Dedifferentiated amniotic fluid mesenchymal stem cell (primary cell): ENCODE data around the gene PKD1.
"Not testable (repeated sequence)": the region's sequence is repeated elsewhere in the genome, so short reads cannot be mapped to it uniquely, and the experiment has no call there.

Source experiments
- DNase-seq: peaks from one replicate; pipeline ENCODE4 v3.0.0-alpha.2; 2016; ENCODE audit errors: extremely low spot score

Gene PKD1

DNA sequence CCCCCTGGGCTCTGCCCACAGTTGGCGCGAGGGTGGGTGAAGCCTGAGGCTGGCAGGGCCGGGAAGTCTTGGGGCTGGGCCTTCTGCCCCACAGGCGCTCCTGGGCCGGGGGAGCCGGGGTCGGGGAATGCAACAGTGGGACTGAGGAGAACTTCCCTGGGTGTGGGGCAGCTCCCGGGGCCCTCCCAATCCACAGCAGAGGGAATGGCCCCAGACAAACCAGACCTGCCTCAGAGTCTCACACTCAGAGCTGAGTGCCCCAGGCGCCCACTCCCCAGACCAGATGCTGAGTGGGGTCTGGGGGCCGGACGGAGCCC is 11.4 kb downstream of the PKD1 start:
- DNase-seq, result not testable (repeated sequence)

DNA sequence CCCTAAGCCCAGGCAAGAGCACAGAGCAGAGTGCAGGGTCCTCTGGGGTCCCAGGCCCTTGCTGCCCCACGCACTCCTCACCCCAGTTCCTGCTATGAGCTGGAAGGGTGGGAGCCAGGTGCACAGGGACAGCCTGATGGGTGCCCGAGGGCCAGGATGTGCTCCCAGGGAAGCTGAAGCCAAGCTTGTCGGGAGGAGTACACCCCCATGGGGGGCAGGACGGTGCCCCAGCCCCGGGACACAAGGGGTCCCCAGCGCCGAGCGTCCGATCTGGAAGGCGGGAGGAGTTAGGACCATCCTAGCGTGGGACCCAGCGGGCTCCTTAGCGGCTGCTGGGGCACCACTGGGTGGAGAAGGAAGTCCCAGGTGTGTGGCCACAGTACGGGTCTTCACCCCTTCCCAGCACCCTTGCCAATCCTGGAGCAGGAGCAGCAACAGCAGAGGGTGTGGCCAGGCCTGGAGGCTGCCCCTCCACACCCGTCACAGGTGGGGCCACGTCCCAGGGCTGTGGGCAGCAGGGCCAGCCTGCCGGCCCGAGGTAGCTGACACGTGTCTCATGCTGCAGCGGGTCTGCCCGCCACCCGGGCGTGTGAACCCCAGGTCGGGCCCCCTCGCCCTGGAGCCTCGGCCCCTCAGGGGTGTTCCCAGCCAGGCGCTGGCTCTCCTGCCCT is 11.9 kb downstream of the PKD1 start:
- not testable (repeated sequence) for DNase-seq

DNA sequence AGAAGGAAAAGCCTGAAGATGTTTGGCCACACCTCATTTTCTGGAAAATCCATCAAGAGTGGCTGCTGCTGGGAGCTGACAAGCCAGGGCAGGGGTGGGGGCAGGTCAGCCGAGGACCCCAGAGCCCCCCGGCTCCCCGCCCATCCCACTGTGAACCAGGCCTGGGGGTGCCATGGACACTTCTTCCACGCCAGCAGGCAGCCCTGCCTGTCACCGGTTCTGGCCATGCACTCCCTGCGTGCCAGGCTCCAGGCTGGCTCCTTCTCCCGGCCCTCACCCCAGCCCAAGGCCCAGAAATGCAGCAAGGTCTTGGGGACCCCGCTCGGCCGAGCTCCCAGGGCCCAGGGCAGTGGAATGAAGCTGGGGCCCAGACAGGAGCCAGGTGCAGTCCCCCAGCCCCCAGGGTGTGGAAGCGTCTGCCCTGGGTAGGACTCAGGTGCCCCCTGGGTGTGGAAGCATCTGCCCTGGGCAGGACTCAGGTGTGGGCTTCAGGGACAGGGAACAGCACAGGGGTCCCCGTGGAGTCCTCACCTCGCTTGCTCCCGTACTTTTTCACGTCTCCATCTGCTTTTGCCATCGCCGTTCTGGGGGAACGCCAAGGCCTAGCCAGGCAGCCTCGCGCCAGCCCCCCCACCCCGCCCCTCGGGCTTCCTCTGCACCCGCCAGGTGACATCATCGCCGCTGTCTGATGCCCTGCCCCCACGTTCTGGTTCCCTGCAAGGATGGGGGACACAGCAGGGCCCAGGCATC is 12.6 kb downstream of the PKD1 start:
- not testable (repeated sequence) for DNase-seq

DNA sequence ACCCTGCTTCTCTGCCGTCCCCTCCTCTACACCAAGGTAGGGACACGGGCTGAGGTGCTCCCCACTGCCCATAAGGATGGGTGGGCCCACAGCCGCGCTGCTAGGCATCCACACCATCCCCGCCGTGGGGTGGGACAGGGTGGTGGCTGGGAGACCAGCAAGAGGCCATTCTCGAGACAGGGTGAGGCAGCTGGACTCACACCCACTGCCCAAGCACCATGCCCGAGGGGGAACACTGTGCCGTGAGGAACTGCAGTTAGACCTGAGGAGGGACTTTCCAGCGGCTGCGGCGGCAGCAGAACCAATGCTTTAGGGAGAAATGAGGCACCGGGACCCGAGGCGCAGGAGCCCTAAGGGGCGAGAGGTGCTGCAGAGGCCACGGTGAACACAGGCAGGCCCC is 13.3 kb downstream of the PKD1 start:
- DNase-seq, result no peak

DNA sequence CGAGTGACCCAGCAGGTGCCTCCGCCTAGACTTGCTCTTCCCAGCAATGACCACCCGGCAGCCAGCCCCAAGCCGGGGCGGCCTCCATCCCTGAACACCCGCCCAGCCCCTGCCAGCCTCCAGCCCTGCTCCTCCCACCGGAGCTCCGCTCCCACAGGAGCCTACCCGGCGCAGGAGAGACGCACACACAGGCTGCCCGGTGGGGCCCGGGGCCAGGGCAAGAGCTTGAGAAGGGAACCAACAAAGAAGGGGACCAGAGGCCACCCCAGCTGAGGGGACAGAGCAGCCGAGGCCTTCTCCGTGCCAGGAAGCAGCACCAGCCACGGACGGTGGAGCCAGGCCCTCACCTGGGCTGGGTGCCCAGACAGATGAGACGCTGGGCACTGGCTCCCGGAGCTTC is 13.8 kb downstream of the PKD1 start:
- DNase-seq, result no peak

DNA sequence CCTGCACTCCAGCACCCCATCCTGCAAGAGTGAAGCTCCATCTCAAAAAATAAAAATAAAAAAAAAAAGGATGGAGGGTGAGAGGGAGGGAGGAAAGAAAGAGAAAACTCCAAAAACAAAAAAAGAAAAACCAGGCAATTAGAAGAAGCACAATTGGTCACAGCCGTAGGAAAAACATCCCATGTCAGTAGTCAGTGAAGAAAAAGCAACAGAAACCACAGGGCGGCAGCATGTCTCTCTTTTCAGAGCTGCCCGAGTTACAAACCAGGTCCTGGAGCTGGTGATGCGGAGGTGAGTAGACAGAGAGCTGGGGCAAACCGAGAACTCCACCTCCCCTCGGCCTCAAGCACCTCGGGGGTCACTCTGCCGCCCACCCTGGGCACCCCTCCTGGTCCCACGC is 14.4 kb downstream of the PKD1 start:
- not testable (repeated sequence) for DNase-seq

DNA sequence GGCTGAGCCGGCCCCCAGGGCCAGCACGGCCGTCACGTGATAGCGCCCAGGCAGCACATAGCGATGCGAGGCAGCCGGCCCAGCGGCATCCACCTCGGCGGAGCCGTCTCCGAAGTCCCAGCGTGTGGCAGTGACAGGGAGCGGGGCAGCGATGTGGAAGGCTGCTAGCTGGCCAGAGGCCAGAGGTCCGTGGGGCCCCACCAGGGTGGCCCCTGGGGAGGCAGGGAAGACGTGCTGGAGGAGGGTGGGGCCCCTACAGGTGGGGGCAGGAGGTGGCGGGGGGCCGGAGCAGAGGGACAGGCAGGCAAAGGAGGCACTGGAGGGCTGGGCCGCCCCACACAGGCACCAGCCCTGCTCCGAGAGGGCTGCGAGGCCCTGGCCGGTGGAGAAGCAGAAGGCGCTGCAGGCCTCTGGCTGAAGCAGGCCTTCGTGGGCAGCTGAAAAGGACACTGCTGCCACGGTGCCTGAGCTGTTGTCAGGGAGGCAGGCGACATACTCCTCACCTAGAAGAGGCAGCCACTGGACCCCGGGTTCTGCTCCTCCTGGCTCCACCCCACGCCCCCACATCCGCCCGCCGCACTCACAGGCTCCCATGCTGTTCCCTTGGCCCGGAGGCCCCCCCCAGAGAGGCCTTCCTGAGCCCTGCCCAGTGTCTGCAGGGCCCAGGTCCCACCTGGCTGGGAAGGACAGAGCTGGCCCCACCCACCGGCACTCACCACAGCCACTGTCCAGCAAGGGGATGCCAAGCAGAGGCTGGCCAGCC is 17.6 kb downstream of the PKD1 start:
- not testable (repeated sequence) for DNase-seq

DNA sequence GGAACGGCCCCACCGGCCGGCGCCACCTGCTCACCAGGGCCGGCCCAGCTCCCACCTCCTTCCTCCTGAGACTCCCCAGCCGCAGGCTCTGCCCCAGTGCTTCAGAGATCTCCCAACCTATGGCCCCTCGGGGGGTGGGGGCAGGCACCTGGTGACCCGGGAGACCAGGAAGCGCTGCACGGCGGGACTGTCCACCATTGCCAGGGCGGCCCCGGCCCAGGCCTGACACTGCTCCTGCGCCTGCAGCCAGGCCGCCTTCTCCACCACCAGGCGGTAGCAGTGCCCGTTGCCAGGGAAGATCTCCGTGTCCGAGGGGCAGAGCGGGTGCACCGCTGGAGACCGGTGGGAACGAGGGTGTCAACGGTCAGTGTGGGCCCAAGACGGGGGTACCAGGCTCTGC is 18.4 kb downstream of the PKD1 start:
- DNase-seq, result not testable (repeated sequence)

DNA sequence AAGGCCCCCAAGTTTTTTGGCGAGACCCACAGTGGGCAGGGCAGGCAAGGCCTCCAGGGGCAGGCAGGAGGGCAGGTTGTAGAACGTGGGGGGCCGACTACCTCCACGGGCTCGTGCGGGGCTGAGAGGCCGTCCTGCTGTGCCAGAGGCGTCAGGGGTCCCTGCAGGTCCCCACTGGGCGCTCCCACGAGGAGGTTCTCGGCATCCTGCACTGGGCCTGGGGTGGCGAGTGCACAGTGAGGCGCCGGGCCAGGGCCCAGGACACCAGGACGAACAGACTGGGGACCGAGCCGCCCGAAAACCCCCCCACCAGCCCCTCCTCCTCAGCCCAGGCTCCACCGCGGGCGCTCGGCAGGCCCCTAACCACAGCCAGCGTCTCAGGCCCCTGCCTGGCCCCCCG is 19.3 kb downstream of the PKD1 start:
- not testable (repeated sequence) for DNase-seq

DNA sequence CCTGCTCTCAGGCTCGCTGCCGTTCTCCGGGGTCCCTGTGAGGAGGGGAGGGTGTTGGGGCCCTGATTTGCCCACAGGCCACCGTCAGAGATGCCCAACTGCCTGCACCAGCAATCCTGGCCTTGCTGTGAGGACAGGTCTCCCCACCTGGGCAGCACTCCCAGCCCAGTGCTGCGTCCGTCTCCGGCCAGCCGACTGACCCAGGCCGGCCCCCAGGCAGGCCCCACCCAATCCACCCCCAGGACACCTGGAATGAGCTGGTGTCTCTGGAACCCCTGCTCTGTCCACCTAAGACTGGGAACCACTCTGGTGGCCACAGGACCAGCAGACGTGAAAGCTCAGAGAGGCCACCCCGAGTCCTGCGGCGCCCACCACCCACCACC is 20.1 kb downstream of the PKD1 start:
- no peak for DNase-seq

DNA sequence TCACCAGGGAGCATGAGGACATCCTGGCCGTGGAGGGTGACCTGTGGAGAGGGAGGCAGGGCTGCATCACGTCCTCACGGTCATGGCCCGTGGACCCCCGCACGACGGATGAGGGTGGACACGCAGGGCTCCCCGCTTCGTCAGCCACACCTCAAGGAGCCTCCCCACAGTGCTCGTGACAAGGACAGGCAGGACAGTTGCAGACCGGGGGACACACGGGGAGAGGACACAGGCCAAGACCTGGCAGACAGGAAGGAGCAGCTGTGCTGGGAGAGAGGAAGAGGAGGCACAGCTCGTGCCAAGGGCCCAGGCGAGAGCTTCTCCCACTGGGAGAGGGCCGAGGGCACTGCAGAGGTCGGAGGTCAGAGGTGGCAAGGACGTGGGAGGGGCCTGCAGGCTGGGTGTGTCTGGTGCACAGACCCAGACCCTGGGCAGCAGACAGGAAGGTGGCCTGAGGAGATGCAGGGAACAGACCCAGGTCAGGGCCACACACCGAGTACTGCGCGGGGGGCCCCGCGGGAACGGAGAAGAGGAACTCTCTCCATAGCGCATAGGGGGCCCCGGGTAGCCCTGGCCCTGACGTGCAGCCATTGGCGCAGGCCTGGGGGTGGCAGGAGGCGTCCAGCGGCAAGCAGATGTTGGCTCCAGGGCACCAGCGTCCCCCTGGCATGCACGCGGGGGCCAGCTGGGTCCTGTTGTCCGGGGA is 20.7 kb downstream of the PKD1 start:
- not testable (repeated sequence) for DNase-seq

DNA sequence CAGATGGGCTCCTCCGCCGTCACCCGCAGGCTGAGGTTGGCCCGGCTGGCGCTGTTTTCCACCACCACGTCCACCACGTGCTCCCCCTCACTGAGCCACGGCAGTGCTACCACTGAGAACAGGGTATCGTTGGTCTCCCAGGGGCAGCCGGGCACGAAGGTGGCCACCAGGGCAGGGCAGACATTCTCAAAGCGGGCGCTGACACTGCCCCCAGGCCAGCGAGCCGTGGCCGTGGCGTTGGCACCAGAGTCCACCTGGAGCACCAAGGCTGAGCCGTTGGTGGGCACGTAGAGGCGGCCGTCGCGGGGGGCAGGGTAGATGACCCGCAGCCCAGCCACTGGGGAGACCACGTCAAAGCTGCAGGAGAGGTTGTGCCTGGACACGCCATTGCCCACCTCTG is 21.5 kb downstream of the PKD1 start:
- DNase-seq, result not testable (repeated sequence)

DNA sequence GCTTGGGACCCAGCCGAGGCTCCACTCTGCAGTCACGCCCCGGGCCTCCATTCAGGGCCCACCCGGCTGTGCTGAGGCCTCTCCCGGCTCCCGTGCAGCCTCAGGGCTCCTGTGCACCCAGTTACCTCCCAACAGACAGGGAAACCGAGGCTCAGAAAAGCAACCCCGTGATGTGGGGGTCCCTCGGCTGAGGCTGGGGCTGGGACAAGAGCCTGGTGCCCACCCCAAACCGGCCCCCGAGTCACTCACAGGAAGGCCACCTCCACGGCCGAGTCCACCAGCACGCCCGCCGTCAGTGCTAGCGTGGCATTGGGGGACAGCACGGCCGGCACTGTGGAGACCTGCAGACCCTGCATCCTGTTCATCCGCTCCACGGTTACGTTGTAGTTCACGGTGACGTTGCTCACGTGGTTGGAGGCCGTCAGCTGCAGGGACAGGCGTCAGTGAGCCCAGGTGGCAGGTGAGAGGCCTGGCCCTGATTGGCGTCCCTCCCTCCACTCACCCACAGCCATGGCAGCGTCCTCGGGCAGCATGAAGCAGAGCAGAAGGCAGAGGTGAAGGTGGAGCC is 23.1 kb downstream of the PKD1 start:
- not testable (repeated sequence) for DNase-seq

DNA sequence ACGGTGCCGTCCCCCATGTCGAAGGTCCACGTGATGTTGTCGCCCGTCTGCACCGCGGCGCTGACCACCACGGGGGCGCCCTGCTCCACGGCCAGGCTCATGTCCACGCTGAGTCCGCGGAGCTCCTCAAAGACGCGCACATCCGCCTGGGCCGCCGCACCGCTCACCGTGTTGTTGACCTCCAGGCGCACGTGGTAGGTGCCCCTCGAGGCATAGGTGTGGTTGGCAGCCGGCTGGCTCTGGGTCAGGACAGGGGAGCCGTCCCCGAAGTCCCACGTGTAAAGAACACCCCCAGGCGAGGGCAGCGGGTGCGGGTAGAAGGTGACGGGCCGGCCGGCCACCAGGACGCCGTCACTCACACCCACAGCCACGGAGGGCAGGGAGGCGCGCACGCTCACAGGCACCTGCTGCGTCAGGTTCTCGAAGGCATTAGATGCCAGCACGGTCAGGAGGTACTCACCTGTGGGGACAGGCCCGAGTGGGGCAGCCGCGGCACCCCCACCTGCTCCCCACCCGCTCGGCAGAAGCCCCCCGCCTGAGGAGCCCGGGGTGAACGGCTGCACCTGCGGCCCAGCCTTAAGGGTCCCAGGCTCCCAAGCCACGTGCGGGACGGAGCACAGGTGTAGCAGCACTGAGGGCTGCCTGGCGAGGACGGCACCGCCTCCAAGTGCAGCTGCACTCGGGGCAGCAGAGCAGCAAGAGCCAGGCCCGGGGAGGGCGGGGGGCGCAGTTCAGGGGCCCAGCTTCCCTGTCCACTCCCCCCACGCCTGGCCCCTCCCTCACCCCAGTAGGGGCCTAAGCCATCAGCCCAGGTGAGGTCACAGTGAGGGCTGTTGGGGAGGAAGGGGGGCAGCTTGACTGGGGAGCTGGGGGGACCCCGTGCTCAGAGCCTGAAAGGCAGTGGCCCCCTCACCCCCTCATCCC is 24.0 kb downstream of the PKD1 start:
- DNase-seq, result not testable (repeated sequence)

DNA sequence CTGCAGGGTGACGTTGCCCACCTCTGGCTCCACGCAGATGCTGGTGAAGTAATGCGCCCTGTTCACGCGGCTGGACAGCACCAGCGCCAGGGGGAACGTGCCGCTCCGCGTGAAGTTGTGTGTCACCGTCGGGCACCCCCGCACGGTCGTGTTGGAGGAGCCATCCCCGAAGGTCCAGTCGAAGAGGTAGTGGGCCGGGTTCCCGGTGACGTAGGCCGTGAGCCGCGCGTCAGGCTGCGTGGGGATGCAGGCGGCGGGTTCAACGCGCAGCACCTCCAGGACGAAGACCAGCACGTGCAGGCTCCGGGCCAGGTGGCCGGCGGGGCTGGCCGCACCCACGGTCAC is 24.7 kb downstream of the PKD1 start:
- DNase-seq, result not testable (repeated sequence)

DNA sequence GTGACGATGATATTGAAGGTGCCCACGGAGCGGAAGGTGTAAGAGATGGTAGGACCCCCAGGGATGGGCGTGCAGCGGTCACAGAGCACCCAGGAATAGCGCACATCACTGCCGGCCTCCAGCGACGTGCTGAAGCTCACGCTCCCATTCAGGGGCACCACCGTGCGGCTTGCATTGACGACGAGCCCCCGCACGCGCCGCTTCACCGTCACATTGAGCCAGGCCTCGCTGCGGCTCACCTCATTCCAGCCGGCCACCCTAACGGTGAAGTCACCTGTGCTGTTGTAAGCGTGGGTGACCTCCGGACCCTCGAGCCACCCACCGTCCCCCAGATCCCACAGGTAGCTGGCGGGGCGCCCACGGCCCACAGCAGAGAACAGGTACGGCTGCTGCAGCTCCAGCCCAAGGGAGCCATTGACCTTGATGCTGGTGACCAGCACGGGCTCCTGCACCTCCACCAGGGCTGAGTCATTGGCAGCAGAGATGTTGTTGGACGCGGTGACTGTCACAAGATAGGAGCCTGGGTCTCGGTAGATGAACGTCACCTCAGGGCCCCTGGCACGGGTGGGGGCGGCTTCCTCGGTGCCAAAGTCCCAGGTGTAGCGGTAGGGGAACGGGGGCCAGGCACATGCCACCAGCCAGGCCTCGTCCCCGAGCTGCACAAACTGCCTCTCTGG is 25.2 kb downstream of the PKD1 start:
- not testable (repeated sequence) for DNase-seq

DNA sequence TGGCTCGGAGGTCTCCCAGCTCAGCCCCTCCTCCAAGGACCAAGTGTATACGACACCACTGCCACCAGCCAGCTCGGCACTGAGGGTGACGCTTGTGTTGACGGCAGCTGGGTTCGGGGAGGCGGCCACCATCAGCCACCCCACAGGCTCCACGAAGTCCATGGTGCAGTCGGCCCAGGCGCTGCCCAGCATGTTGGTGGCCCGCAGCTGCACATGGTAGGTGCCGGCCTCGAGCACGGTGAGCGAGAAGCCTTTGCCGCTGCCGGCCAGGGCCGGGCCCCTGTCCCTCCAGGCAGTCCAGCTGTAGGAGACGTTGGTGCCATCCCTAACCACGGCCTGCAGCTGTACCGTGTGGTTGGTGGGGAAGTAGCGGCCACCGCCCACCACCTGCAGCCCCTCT is 25.8 kb downstream of the PKD1 start:
- DNase-seq, result not testable (repeated sequence)

DNA sequence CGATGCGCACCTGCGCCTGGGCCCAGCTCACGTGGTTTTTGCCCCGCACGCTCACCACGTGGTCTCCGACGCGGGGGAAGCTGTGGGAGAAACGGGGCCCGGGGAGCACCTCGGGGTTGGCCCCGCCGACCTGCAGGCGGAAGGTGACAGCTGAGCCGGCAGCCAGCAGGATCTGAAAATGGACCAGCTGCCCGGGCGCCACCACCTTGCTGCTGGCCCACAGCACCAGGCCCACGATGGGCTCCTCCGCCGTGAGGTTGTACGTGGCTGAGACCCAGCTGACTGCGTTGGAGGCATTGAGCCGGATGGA is 26.5 kb downstream of the PKD1 start:
- DNase-seq, result not testable (repeated sequence)

DNA sequence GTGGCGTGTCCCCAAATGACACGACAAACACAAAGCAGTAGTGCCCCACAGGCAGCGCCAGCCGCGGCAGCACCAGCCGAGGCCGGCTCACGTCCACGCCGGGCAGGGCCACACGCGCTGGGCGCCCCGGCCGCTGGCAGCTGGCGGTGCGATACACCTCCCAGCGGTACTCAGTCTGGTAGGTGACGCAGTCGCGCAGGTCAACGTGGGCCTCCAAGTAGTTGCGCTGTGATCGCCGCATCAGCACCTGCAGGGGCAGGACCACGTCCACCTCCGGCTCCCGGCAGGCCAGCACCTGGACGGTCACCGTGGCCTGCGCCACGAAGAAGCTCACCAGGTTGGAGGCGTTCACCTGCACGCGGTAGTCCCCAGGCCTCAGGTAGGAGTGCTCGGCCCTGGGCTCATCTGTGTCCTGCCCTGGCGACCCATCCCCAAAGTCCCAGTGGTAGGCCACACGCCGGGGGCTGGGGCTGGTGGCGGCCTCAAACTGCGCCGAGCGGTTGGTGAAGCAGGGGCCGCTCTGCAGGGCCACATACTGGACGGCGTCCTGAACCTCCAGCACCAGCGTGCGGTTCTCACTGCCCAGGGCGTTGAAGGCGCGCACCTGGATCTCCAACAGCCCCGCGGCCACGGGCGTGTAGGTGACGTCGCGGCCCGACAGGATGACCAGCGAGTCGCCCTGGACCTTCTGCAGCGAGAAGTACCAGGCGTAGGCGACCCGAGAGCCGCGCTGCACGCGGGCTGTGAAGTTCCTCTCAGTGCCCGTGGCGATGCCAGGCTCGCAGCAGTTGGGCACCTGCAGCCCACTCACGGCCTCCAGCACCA is 27.0 kb downstream of the PKD1 start:
- not testable (repeated sequence) for DNase-seq

DNA sequence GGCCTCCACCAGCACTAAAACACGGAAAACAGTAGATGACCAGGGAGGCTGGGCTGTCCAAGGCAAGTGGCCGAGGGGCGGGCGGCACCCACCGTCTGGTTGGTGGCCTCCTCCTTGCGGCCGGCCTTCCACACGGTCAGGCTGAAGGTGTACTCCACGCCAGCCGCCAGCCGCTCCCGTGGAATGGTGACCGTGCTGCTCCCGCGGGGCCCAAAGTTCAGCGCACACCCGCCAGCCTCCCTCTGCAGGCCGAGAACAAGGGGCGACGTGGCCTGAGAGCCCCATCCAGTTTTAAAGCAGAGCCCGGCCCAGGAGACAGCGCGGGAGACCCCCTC is 27.9 kb downstream of the PKD1 start:
- not testable (repeated sequence) for DNase-seq
